Activated CD4-positive, alpha-beta T cell treated with anti-CD3 and anti-CD28 coated beads, Interleukin-2, amount 10 ng/mL, durations not matched to agents 7 days and 5 days (primary cell): ENCODE results near the gene MYH8. TPM values are rescaled to one million over a fixed set of nuclear protein-coding genes. Genes with fewer than 3 reads are reported as not detected.

Experiments
- CTCF ChIA-PET: fragments of 350-600 bp; sonication (Branson Sonifier 250); formaldehyde crosslinking; loops from one replicate; lab custom pipeline; 2021; ENCODE audit warnings: antibody characterized with exemption; lab: Charles Lee
- POLR2A ChIA-PET: fragments of 350-600 bp; sonication (Branson Sonifier 250); formaldehyde crosslinking; loops from one replicate; lab custom pipeline; 2021; ENCODE audit warnings: antibody characterized with exemption; lab: Charles Lee
- DNase-seq: peaks from one replicate; pipeline ENCODE4 v3.0.0-alpha.2; 2020
- H3K27ac Mint-ChIP-seq: one replicate; pipeline ENCODE4 v1.8.0; 2021; ENCODE audit warnings: mild to moderate bottlenecking, moderate library complexity, mixed read lengths
- H3K27me3 Mint-ChIP-seq: one replicate; pipeline ENCODE4 v1.8.0; 2021; ENCODE audit warnings: mixed read lengths
- H3K36me3 Mint-ChIP-seq: one replicate; pipeline ENCODE4 v1.8.0; 2021; ENCODE audit warnings: low read depth, mixed read lengths
- H3K4me1 Mint-ChIP-seq: one replicate; pipeline ENCODE4 v1.8.0; 2021; ENCODE audit warnings: mixed read lengths
- H3K4me3 Mint-ChIP-seq: one replicate; pipeline ENCODE4 v1.8.0; 2021; ENCODE audit warnings: mild to moderate bottlenecking, moderate library complexity, mixed read lengths
- H3K9me3 Mint-ChIP-seq: one replicate; pipeline ENCODE4 v1.8.0; 2021; ENCODE audit warnings: mixed read lengths
- total RNA-seq, 2 experiments: library from RNA; stranded (reverse); gene quantifications; one replicate each; pipeline ENCODE4 v1.2.3, GENCODE V29; 2021

Gene MYH8
- total RNA-seq, 2 experiments from 2014 or later: not detected

DNA sequence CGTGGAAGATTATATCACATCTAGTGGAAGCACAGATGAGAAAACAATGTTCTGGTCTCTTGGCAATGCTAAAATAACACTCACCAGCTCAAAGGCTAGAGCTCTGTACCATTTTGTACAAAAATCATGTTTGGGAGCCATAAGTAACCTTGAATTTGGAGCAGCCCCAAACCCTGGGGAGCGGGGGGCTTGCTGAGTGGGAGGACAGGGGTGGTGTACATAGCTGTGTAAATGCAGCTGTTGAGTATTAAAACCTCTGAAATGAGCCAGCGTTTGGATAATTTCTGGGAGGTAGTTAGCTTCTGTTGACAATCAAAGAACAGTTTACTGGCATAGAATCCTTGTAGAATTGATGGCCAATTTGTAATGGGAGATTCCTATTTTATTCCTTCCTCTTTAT lies 4.3 kb downstream of the MYH8 start:
- Mint-ChIP-seq H3K27ac (no peak overlapping the region), H3K27me3 (no peaks in the 10 kb centered on the region), H3K9me3 (no peaks in the 10 kb centered on the region), H3K36me3 (no peaks in the 10 kb centered on the region), H3K4me3 (no peak overlapping the region), H3K4me1 (no peaks in the 10 kb centered on the region)
- ChIA-PET CTCF (no interaction called here), POLR2A (no interaction called here)
- no peak for DNase-seq

DNA sequence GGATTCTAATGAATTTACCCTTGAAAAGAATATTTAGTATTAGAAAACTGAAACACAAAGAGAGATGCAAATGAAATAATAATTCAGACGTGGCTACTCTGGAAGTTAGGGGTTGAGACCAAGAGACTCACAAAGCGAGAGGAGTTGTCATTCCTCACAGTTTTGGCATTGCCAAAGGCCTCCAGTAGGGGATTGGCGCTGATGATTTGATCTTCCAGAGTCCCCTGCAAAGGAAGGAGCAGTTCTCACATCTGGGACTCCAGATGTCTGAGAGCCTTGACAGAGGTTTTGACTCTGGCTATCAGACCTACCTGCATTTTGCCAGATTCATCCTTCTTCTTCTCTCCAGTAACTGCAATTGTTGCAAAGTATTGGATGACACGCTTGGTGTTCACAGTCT lies 6.6 kb downstream of the MYH8 start:
- Mint-ChIP-seq H3K27ac (no peak overlapping the region), H3K4me1 (no peaks in the 10 kb centered on the region), H3K27me3 (no peaks in the 10 kb centered on the region), H3K4me3 (no peak overlapping the region), H3K9me3 (no peaks in the 10 kb centered on the region), H3K36me3 (no peaks in the 10 kb centered on the region)
- ChIA-PET CTCF (no interaction called here), POLR2A (no interaction called here)
- DNase-seq: no peak

DNA sequence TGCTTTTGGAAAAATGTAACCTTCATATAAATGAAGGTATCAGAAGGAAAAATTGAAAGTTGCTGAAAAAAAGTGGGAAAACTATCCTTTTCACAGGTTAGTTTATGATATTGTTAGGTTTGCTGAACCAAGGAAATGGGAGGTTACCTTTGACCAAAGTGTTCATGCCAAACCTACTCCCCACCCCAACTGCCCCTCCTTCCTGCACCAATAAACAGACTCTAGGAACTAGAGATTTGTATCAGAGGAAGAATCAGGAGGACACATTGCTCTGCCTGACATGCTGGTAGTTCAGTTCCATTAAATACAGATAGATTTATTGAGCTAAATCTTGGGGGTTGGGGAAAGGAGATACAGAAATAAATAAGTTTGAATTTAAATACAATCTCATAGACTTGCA lies 18.2 kb downstream of the MYH8 start:
- Mint-ChIP-seq H3K9me3 (no peaks in the 10 kb centered on the region), H3K27me3 (peaks cover 2% of the 10 kb centered on the region), H3K4me3 (no peak overlapping the region), H3K27ac (no peak overlapping the region), H3K36me3 (no peaks in the 10 kb centered on the region), H3K4me1 (no peaks in the 10 kb centered on the region)
- ChIA-PET POLR2A (no interaction called here), CTCF (no interaction called here)
- no peak for DNase-seq

DNA sequence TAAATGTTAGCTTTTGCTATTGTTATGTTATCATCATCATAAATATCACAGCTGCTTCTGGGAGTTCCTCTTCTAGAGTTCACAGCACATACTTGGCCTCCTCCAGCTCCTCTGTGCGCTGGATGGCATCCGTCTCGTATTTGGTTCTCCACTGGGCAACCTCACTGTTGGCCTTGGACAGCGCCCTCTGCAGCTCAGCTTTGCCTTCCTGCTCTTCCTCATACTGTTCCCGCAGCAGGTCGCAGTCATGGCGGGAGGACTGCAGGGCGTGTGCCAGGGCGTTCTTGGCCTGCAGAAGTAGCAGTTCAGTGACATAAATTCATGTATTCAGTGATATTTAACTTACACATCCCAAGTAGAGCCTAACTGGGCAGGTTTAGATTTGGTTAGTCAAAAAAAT lies 23.4 kb downstream of the MYH8 start:
- H3K27ac Mint-ChIP-seq: no peak overlapping the region
- H3K36me3 Mint-ChIP-seq: no peaks in the 10 kb centered on the region
- CTCF ChIA-PET: no interaction called here
- H3K9me3 Mint-ChIP-seq: no peaks in the 10 kb centered on the region
- H3K27me3 Mint-ChIP-seq: peaks cover 4% of the 10 kb centered on the region
- POLR2A ChIA-PET: no interaction called here
- DNase-seq: no peak
- no peaks in the 10 kb centered on the region for H3K4me1 Mint-ChIP-seq
- no peak overlapping the region for H3K4me3 Mint-ChIP-seq

DNA sequence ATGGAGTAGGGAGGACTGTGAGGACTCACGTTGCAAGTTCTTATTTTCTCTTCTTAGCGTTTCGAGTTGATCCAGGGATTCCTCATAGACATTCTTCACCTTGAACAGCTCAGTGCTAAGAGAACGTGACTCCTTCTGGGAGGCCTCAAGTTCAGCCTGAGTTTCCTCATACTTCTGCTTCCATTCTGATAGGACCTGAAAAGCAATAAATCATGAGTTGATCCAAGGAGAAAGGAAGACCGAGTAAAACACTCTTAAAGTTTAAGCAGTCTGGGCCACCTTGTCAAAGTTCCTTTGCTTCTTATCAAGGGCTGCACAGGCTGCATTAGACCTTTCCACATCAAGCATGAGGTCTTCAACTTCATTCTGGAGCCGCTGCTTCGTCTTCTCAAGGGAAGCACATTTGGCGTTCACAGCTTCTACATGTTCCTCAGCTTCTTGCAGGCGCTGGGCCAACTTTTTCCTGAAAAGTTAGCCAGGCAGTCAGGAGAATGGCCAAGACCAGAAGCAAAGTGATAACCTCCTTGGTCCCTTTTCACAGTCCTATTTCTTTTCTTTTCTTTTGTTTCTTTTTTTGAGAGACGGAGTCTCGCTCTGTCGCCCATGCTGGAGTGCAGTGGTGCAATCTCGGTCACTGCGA lies 25.1 kb downstream of the MYH8 start:
- Mint-ChIP-seq H3K27me3 (peaks cover 4% of the 10 kb centered on the region), H3K4me3 (no peak overlapping the region), H3K27ac (no peak overlapping the region), H3K9me3 (no peaks in the 10 kb centered on the region), H3K4me1 (no peaks in the 10 kb centered on the region), H3K36me3 (no peaks in the 10 kb centered on the region)
- CTCF ChIA-PET: no interaction called here
- POLR2A ChIA-PET: no interaction called here
- DNase-seq: no peak

DNA sequence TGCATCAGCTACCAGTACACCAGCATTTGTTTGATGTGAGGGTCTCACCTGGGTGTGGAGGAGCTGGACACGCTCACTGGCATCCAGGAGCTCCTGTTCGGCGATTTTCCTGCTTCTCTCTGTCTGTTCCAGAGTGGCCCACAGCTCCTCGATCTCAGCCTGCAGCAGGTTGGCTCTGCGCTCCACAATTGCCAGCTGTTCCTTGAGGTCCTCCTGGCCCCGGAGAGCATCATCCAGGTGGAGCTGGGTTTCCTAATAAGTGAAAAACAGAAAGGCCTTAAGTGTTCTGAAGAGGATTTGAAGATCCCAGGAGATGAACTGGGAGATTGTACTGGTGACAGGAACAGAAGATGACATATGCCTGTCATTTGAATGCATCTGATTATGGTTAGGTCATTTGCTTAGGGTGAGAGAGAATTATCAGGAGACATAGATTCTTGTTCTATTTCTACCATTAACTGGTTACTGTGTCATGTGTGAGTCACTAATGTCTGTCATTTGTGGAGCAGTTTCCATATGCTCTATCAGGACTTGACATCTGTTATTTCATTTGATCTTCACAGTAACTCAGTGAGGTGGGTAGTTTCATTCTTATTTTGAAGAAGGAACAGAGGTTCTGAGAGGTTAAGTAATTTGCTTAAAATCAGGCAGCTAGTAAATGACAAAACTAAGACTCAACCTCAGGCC lies 27.4 kb downstream of the MYH8 start:
- DNase-seq: no peak
- peaks cover 10% of the 10 kb centered on the region for H3K27me3 Mint-ChIP-seq
- no peaks in the 10 kb centered on the region for H3K9me3 Mint-ChIP-seq
- H3K4me3 Mint-ChIP-seq: no peak overlapping the region
- H3K27ac Mint-ChIP-seq: no peak overlapping the region
- ChIA-PET POLR2A (no interaction called here), CTCF (no interaction called here)
- no peaks in the 10 kb centered on the region for H3K4me1 Mint-ChIP-seq
- no peaks in the 10 kb centered on the region for H3K36me3 Mint-ChIP-seq

DNA sequence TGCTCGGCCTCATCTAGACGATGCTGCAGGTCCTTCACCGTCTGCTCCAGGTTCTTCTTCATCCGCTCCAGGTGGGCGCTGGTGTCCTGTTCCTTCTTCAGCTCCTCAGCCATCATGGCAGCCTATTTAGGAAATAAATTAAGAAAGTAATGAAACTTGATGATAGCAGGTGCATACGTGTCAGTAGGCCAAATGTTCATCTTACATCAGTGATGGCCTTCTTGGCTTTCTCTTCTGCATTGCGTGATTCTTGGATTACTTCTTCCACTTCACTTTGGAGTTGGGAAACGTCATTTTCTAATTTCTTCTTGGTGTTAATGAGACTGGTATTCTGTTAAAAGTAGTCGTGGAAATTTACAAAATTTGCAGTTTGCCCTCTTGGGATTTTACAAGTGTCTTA lies 28.9 kb downstream of the MYH8 start:
- peaks cover 9% of the 10 kb centered on the region for H3K27me3 Mint-ChIP-seq
- no peak for DNase-seq
- no peaks in the 10 kb centered on the region for H3K9me3 Mint-ChIP-seq
- CTCF ChIA-PET: no interaction called here
- POLR2A ChIA-PET: no interaction called here
- no peak overlapping the region for H3K4me3 Mint-ChIP-seq
- H3K27ac Mint-ChIP-seq: no peak overlapping the region
- H3K36me3 Mint-ChIP-seq: no peaks in the 10 kb centered on the region
- H3K4me1 Mint-ChIP-seq: no peaks in the 10 kb centered on the region

DNA sequence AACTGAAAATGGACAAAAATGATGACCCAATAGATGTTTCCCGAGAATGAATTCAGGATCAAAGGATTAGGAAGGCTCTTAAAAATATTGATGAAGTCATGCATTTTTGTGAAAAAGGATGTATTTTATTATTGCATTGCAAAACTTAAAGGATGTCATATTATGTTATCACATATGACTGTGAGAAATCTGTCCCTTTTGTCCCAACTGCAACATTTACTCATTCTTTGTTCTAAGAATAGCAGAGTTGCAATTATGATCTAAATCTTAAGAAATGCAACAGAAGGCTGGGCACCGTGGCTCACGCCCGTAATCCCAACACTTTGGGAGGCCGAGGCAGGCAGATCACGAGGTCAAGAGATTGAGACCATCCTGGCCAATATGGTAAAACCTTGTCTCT lies 35.9 kb downstream of the MYH8 start:
- Mint-ChIP-seq H3K27ac (no peak overlapping the region), H3K9me3 (no peaks in the 10 kb centered on the region), H3K27me3 (peaks cover 4% of the 10 kb centered on the region), H3K4me3 (no peak overlapping the region), H3K36me3 (no peaks in the 10 kb centered on the region), H3K4me1 (no peaks in the 10 kb centered on the region)
- ChIA-PET POLR2A (no interaction called here), CTCF (no interaction called here)
- no peak for DNase-seq

DNA sequence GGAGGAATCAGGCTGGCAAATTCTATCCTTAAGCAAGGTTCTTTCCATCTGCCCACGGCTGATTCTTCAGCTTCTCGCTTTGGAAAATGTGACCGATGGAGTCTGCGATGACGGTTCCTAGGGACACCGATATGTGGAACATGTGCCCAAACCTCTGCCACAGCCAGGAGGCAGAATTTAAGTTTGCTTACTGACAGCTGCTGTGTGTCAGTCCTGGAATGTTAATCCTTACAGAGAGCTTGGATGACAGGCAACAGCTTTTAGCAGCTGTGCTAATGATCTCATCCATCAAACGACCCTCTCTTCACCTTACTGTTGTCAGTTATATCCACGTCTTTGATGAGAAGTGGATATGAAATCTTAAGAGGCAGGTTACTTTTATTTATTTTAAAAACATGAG lies 37.6 kb downstream of the MYH8 start:
- ChIA-PET POLR2A (no interaction called here), CTCF (no interaction called here)
- no peaks in the 10 kb centered on the region for H3K9me3 Mint-ChIP-seq
- no peak overlapping the region for H3K4me3 Mint-ChIP-seq
- H3K4me1 Mint-ChIP-seq: no peaks in the 10 kb centered on the region
- H3K36me3 Mint-ChIP-seq: no peaks in the 10 kb centered on the region
- no peaks in the 10 kb centered on the region for H3K27me3 Mint-ChIP-seq
- no peak for DNase-seq
- H3K27ac Mint-ChIP-seq: no peak overlapping the region

DNA sequence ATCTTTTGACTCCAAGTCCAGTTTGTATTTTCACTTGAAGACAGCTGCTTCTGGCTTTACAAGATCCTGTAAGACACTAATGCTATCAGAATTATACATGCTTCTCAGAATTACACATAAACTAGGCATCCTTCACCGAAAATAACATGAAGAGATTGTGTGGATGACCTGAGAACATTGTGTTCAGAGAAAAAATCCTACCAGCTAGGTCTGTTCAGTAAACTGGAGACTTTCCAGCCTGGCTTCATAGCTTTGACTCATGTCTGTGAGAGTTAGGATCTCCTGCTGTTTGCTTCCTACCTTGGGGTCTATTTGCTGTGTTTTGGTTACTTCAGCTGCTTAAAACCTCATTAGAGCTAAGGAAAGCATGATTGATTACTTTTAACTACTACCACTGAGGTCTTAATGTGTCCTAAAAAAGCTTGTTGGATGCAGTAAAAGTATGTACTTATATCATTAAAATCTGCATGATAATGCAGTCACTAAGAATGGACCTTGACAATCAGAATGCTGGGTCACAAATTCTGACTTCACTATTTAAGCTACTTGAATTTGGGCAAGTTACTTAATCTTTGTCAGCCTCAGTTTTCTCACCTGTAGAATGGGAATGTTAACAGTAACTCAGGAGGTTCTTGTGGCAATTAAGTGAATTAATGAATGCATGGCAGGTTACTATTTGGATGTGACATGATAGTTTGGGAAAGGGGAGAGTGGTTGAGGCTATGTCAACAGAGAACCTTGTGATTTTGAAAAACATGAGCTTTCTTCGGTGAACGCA lies 40.9 kb downstream of the MYH8 start:
- Mint-ChIP-seq H3K36me3 (no peaks in the 10 kb centered on the region), H3K27me3 (no peaks in the 10 kb centered on the region), H3K4me1 (no peaks in the 10 kb centered on the region), H3K4me3 (no peak overlapping the region), H3K9me3 (no peaks in the 10 kb centered on the region), H3K27ac (no peak overlapping the region)
- DNase-seq: no peak
- ChIA-PET POLR2A (no interaction called here), CTCF (no interaction called here)

DNA sequence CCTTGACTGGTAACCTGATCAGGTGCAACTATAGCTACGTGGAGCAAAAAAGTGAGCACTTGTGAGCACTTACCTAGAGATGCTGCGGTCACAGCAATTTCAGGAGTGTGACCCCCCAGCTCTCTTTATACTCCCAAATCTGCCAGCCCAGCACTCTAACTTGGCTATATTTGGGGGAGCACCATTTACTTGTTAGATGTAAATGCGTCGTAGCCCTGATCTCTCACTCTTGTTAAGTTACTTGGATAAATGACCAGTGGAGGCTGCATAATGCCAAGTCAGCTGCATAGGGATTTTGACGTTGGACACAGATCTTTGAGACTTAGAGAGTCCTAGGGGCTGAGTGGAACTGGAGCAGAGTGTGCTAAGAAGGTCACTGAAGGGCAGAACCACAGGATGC lies 48.8 kb downstream of the MYH8 start, which contains the start of gene MYH13:
MYH13 (minus strand) TSS at position 101 of the 400 bp plus-strand sequence. CDS start 8,476 bp downstream, outside the sequence.
- Mint-ChIP-seq H3K27me3 (peaks cover 2% of the 10 kb centered on the region), H3K27ac (no peak within 1 kb of the TSS), H3K4me1 (no peaks in the 10 kb centered on the region), H3K36me3 (no peaks in the 10 kb centered on the region), H3K9me3 (no peaks in the 10 kb centered on the region), H3K4me3 (no peak within 1 kb of the TSS)
- DNase-seq: no peak
- ChIA-PET POLR2A (no interaction called here), CTCF (no interaction called here)

DNA sequence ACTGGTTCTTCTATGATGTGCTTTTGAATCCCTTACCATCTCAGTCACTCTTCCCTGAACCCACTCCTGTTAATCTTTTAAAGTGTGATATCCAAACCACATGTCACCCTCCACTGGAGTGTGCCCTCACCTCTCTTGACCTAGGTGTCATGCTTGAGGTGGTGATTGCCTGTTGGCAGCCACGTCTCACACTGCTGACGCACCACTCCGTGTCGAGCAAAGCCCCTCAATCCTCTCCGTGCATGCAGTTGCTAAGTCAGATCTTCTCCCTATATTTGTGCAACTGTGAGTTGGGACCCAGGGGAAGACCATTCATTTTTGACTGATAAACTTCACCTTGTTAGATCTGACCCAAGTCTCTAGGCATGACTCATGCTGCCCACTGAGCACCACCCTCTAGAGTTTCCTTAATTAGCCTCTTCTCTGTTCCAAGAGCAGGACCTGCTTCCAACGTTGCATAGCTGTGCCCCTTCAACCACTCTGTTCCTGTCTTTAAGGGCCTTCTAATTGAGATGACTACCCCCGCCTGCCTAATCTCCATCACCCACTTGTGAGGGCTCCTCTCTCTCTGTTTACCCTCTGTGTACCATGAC lies 51.6 kb downstream of the MYH8 start:
- no peak for DNase-seq
- Mint-ChIP-seq H3K27ac (no peak overlapping the region), H3K36me3 (no peaks in the 10 kb centered on the region), H3K4me3 (no peak overlapping the region), H3K27me3 (peaks cover 2% of the 10 kb centered on the region), H3K9me3 (no peaks in the 10 kb centered on the region), H3K4me1 (no peaks in the 10 kb centered on the region)
- POLR2A ChIA-PET: no interaction called here
- CTCF ChIA-PET: no interaction called here

DNA sequence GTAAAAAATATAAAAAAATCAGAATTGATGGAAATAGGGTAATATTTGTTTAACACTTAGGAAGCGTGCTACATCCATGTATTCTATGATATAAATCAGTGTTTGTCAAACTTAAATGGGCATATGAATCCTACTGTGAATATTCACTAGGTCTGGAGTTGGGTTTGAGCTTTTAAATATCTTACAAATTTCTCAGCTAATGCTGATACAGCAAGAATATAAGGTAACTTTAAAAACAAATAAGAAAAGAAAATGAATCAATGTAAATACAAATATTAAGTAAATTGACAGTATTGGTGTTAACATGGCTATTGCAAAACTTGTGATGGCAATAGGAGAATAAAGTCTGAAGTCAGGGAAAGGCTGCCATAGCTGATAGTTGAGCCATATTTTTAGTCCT lies 52.5 kb downstream of the MYH8 start:
- H3K36me3 Mint-ChIP-seq: no peaks in the 10 kb centered on the region
- ChIA-PET POLR2A (no interaction called here), CTCF (no interaction called here)
- no peak overlapping the region for H3K4me3 Mint-ChIP-seq
- H3K27ac Mint-ChIP-seq: no peak overlapping the region
- H3K27me3 Mint-ChIP-seq: peaks cover 2% of the 10 kb centered on the region
- H3K4me1 Mint-ChIP-seq: no peaks in the 10 kb centered on the region
- H3K9me3 Mint-ChIP-seq: no peaks in the 10 kb centered on the region
- no peak for DNase-seq
